Sigmoid colon (tissue), 7 donors: ENCODE measurements around the gene PEAK1. TPM values are rescaled to one million over a fixed set of nuclear protein-coding genes. Genes with fewer than 3 reads are reported as not detected.
"Not testable (repeated sequence)": the region's sequence is repeated elsewhere in the genome, so short reads cannot be mapped to it uniquely, and the experiment has no call there.

Source experiments
- DNase-seq: peaks from one replicate; pipeline ENCODE4 v3.0.0-alpha.2; 2019
- H3K27ac ChIP-seq, 4 donors: fragments of 200-600 bp; sonication (generic); one replicate each; pipeline ENCODE4 v1.5.1; 2016 to 2019; ENCODE audit warnings: mild to moderate bottlenecking in 1 of 4
- H3K27me3 ChIP-seq, 3 donors: fragments of 200-600 bp; sonication (generic); one replicate each; pipeline ENCODE4 v1.5.1; 2019; ENCODE audit warnings: mild to moderate bottlenecking in 1 of 3
- H3K36me3 ChIP-seq, 4 donors: fragments of 200-600 bp; sonication (generic); one replicate each; pipeline ENCODE4 v1.5.1; 2016 to 2019
- H3K4me1 ChIP-seq, 4 donors: fragments of 200-600 bp; sonication (generic); one replicate each; pipeline ENCODE4 v1.5.1; 2017 to 2019
- H3K4me3 ChIP-seq, 4 donors: fragments of 200-600 bp; sonication (generic); one replicate each; pipeline ENCODE4 v1.5.1; 2017 to 2019; ENCODE audit warnings: mild to moderate bottlenecking in 2 of 4, moderate library complexity in 1 of 4
- H3K9me3 ChIP-seq, 4 donors: fragments of 200-600 bp in 3 of 4; sonication (generic) in 3 of 4; one replicate each; pipeline versions ENCODE4 v1.5.1 to v1.6.1; 2013 to 2019
- EP300 ChIP-seq, 4 donors: sonication (generic); formaldehyde crosslinking; IDR thresholded peaks; one replicate each; pipeline ENCODE4 v1.6.1; 2017; ENCODE audit warnings: antibody characterized with exemption in 4 of 4
- POLR2A ChIP-seq, 2 donors: fragments of 450-650 bp; IDR thresholded peaks; one replicate each; pipeline ENCODE4 v1.6.1; 2016; ENCODE audit warnings: antibody characterized with exemption in 2 of 2, mild to moderate bottlenecking in 2 of 2, moderate library complexity in 2 of 2
- POLR2AphosphoS5 ChIP-seq, 4 donors: sonication (generic); formaldehyde crosslinking; IDR thresholded peaks; one replicate each; pipeline ENCODE4 v1.6.1; 2017; ENCODE audit warnings: antibody characterized with exemption in 4 of 4
- WGBS, 2 donors: extraction: QIAGEN DNeasy Blood & Tissue Kit; methylation state at CpG; one replicate each; pipeline ENCODE4 v1.1.7; 2013; 5-methylcytosine and 5-hydroxymethylcytosine counted together
- intact Hi-C: fragments of 100-400 bp; cut with DNase I; formaldehyde crosslinking; loops from one replicate; pipeline ENCODE4 v1.15.1; 2023
- polyA plus RNA-seq, 3 donors: library from polyadenylated mRNA; stranded (reverse); fragments of 200-250 nt; gene quantifications; one replicate each; pipeline ENCODE4 v1.2.3, GENCODE V29; 2013
- total RNA-seq, 4 donors: library from RNA; depleted of rRNA; stranded (reverse); fragments of >200 nt; gene quantifications; one replicate each; pipeline ENCODE4 v1.1.0, GENCODE V29; 2016
- TF ChIP-seq, protein P1 (sequence below), 4 experiments: fragments of 450-650 bp in 3 of 4; fragments of 200-600 bp in 1 of 4; IDR thresholded peaks; one replicate each; pipeline ENCODE4 v1.5.1; 2016 to 2019; ENCODE audit warnings: antibody characterized with exemption in 4 of 4, mild to moderate bottlenecking in 3 of 4, moderate library complexity in 2 of 4
- donor health status: healthy with polysubstance abuse.
- donor health status: Bipolar disorder and iron deficiency.
- donor health status: healthy.

PEAK1 gene
- total and polyA plus RNA-seq, 7 donors: 3.5 to 59.8 (median 29.3) TPM

DNA sequence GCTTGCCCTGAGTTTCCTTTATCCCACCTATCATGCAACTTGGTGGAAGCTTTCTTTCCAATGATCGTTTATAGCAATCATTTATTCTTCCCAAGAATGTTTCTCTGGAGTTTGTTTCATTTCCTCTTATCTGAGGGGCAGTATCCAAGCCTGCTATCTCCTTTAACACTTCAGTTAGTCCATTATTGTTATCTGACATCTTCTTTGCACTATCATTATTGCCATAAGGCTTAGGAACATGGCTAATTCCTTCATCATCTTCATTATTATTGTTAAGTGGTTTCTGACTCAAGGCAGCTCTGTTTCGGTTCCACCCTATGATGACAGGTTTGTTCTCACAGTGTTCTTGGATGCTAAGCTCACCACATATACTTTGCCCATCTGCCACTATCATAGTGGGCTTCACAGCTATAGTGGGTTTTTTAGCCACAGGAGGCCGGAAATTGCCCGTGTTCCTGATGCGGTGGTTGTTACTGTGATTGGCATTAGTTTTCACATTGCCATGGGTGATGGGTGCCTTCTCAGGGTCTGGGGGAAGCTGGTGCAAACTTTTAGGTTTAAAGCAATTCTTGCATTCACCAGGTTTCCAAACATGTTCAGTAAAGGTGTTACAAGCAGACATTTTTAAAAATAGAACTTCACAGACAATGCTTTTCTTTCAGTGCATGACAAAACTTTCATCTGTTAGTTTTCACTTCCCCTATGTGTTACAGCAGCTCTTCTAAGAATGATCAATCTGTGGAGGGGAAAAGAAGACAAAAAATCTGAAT is 238.4 kb downstream of the PEAK1 start:
- no peak for DNase-seq
- H3K27me3 ChIP-seq: no peaks in the 10 kb centered on the region
- peaks cover 0 to 3% (median under 1%) of the 10 kb centered on the region in 4 donors for H3K4me1 ChIP-seq
- TF ChIP-seq POLR2AphosphoS5 (IDR thresholded peaks at IDR 0.05): no peak
- H3K27ac ChIP-seq: no peak overlapping the region
- H3K4me3 ChIP-seq: no peak overlapping the region
- peaks cover 0 to 7% (median 0%) of the 10 kb centered on the region in 4 donors for H3K36me3 ChIP-seq
- no peaks in the 10 kb centered on the region for H3K9me3 ChIP-seq
- 69 to 93% methylated on average over 5 of the region's 5 CpGs for WGBS, 2 donors
- intact Hi-C loops: no loop called here

DNA sequence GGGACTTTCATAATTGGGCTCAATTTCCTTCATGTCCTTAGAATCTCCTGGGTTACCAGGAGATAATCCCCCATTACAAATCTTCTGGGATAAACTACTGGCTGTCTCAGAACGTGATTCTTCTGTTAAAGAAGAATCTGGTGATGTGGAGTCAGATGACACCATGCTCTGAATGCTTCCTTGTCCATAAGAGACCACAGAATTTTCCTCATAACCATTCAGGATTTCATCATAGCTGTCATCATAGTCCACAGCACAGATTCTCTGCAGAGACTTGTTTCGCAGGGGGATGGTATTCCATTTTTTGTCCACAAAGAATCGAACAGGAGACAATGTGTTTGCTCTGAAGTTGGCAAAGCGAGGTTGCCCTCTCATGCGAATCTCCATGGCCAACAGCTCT is 239.1 kb downstream of the PEAK1 start:
- Histone ChIP-seq H3K36me3 (peaks cover 0 to 7% (median 0%) of the 10 kb centered on the region in 4 donors), H3K4me1 (no peaks in the 10 kb centered on the region), H3K27me3 (no peaks in the 10 kb centered on the region), H3K27ac (no peak overlapping the region), H3K9me3 (no peaks in the 10 kb centered on the region), H3K4me3 (no peak overlapping the region)
- TF ChIP-seq EP300 (IDR thresholded peaks at IDR 0.05) (no peak), POLR2A (IDR thresholded peaks at IDR 0.05) (no peak), POLR2AphosphoS5 (IDR thresholded peaks at IDR 0.05) (no peak)
- TF ChIP-seq, protein P1, sequence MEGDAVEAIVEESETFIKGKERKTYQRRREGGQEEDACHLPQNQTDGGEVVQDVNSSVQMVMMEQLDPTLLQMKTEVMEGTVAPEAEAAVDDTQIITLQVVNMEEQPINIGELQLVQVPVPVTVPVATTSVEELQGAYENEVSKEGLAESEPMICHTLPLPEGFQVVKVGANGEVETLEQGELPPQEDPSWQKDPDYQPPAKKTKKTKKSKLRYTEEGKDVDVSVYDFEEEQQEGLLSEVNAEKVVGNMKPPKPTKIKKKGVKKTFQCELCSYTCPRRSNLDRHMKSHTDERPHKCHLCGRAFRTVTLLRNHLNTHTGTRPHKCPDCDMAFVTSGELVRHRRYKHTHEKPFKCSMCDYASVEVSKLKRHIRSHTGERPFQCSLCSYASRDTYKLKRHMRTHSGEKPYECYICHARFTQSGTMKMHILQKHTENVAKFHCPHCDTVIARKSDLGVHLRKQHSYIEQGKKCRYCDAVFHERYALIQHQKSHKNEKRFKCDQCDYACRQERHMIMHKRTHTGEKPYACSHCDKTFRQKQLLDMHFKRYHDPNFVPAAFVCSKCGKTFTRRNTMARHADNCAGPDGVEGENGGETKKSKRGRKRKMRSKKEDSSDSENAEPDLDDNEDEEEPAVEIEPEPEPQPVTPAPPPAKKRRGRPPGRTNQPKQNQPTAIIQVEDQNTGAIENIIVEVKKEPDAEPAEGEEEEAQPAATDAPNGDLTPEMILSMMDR (IDR thresholded peaks at IDR 0.05): no peak
- intact Hi-C loops: no loop called here
- no peak for DNase-seq
- WGBS, 2 donors: 91 to 94% methylated on average over 5 of the region's 5 CpGs

DNA sequence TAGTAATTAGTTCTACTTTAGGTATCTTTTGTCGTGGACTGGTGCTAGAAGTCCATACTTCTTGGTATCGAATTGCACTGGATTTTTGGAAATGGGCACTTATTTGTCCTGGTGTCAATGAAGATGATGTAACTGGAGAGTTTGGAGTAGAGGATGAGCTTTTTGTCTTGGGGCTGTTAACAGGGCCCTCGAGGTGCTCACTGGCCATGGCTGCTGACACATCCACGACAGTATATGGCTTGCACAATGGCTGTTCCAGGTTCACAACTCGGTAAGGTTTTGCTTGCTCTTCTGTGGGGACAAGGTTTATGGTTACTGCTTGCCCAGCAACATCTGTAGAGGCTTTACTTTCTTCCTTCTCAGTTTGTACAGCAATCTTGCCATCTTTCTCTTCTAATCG is 239.6 kb downstream of the PEAK1 start:
- TF ChIP-seq, protein P1 (IDR thresholded peaks at IDR 0.05): no peak
- TF ChIP-seq POLR2AphosphoS5 (IDR thresholded peaks at IDR 0.05) (no peak), POLR2A (IDR thresholded peaks at IDR 0.05) (no peak), EP300 (IDR thresholded peaks at IDR 0.05) (no peak)
- no peak overlapping the region for H3K27ac ChIP-seq
- peaks cover 0 to 7% (median 0%) of the 10 kb centered on the region in 4 donors for H3K36me3 ChIP-seq
- 94 to 95% methylated on average over 6 of the region's 6 CpGs for WGBS, 2 donors
- no peaks in the 10 kb centered on the region for H3K27me3 ChIP-seq
- no peaks in the 10 kb centered on the region for H3K9me3 ChIP-seq
- no peak for DNase-seq
- no peak overlapping the region for H3K4me3 ChIP-seq
- intact Hi-C loops: no loop called here
- no peaks in the 10 kb centered on the region for H3K4me1 ChIP-seq

DNA sequence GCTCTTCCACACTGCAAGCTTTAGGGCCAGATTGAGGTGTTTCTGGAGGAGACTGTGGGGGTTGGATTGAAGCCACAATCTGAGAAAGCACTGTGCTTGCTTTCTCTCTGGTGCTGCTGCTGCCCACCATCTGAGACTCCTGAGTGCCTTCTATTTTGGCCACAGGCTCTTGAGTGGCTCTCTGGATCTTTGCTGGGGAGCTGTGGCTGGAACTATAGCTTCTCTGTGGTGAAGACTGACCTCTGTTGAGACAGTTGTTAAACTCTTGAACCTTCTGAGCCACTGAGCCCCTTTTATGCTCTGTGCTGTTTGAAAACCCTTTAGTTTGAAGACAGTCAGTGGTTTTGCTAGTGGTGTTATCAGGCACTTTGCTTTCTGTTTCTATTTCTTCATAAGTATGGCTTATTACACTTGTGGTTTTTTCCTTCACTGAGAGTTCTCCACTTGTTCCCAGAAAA is 240.3 kb downstream of the PEAK1 start:
- H3K9me3 ChIP-seq: no peaks in the 10 kb centered on the region
- no peak overlapping the region for H3K27ac ChIP-seq
- H3K36me3 ChIP-seq: peaks cover 0 to 7% (median 0%) of the 10 kb centered on the region in 4 donors
- no peak overlapping the region for H3K4me3 ChIP-seq
- no peak for DNase-seq
- H3K27me3 ChIP-seq: no peaks in the 10 kb centered on the region
- H3K4me1 ChIP-seq: no peaks in the 10 kb centered on the region
- TF ChIP-seq POLR2AphosphoS5 (IDR thresholded peaks at IDR 0.05): no peak
- no peak for TF ChIP-seq POLR2A (IDR thresholded peaks at IDR 0.05)
- no peak for TF ChIP-seq EP300 (IDR thresholded peaks at IDR 0.05)
- TF ChIP-seq, protein P1 (IDR thresholded peaks at IDR 0.05): no peak
- intact Hi-C loops: no loop called here

DNA sequence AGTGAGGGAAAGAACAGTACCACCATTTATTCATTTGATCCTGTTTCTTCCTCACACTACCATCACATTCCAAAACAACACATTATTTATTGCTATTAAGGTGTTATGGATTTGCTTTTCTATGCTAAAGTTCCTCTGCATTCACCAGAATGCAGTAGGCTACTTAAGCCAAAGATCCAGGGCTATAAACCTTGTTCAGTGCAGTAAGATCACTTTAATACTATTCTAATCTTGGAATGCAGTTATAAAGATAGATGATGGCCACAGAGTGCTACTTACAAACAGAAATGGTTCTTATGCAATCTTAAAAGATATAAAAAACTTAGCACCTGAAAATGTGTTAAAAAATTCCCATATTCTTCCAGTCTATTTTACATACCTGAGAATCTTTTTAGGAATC is 241.5 kb downstream of the PEAK1 start:
- intact Hi-C loops: no loop called here

DNA sequence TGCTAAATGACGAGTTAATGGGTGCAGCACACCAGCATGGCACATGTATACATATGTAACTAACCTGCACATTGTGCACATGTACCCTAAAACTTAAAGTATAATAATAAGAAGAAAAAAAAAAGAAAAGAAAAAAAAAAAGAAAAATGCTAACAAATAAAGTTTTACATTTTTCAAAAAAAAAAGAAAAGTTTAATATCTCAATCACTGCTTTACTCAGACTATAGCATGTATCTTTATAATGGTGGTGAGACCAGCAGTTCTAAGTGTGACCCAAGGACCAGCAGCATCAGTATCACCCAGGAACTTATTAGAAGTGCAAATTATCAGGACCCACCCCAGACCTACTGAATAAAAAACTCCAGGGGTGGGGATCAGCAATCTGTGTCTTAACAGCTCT is 243.8 kb downstream of the PEAK1 start:
- DNase-seq, intact Hi-C loops, H3K4me1 ChIP-seq, H3K9me3 ChIP-seq, H3K4me3 ChIP-seq, H3K36me3 ChIP-seq, H3K27ac ChIP-seq, H3K27me3 ChIP-seq: not testable (repeated sequence)
- WGBS, 2 donors: 78 to 100% methylated on average over 1 of the region's 1 CpG

More for the DNA sequence above, 241.5 kb downstream of the PEAK1 start:
- Histone ChIP-seq H3K4me1 (no peaks in the 10 kb centered on the region), H3K9me3 (no peaks in the 10 kb centered on the region), H3K36me3 (peaks cover 0 to 7% (median 0%) of the 10 kb centered on the region in 4 donors), H3K27ac (no peak overlapping the region), H3K27me3 (no peaks in the 10 kb centered on the region), H3K4me3 (no peak overlapping the region)
- TF ChIP-seq, protein P1 (IDR thresholded peaks at IDR 0.05): no peak
- TF ChIP-seq EP300 (IDR thresholded peaks at IDR 0.05) (no peak), POLR2A (IDR thresholded peaks at IDR 0.05) (no peak), POLR2AphosphoS5 (IDR thresholded peaks at IDR 0.05) (no peak)
- no peak for DNase-seq
